ENCODE measurements around the gene PCDHA1.
"Not testable (repeated sequence)": the region's sequence is repeated elsewhere in the genome, so short reads cannot be mapped to it uniquely, and the experiment has no call there.

The PCDHA1 gene

GRCh38 chr5:140833993-140834392, 48.1 kb downstream of the PCDHA1 start, which contains the start of gene PCDHA7:
PCDHA7 (plus strand) TSS chr5:140834269; CDS start chr5:140834384, 115 bp downstream.
- no peak within 1 kb of the TSS for H3K4me3 ChIP-seq (ENCODE audit: low read depth, low read length)
- no peak for DNase-seq (ENCODE audit: low read depth)
- no peak for TF ChIP-seq CTCF (conservative IDR thresholded peaks at IDR 0.05; ENCODE audit: low read depth, low read length)

DNA sequence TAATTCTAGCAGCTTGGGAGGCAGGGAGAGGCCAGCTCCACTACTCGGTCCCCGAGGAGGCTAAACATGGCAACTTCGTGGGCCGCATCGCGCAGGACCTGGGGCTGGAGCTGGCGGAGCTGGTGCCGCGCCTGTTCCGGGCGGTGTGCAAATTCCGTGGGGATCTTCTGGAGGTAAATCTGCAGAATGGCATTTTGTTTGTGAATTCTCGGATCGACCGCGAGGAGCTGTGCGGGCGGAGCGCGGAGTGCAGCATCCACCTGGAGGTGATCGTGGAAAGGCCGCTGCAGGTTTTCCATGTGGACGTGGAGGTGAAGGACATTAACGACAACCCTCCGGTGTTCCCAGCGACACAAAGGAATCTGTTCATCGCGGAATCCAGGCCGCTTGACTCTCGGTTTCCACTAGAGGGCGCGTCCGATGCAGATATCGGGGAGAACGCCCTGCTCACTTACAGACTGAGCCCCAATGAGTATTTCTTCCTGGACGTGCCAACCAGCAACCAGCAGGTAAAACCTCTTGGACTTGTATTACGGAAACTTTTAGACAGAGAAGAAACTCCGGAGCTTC, 48.6 kb downstream of the PCDHA1 start:
- not testable (repeated sequence) for H3K4me3 ChIP-seq (ENCODE audit: low read depth, low read length); DNase-seq (ENCODE audit: low read depth)

- no peak for DNase-seq (ENCODE audit: low read depth)
- no peak for TF ChIP-seq CTCF (conservative IDR thresholded peaks at IDR 0.05; ENCODE audit: low read depth, low read length)
Observed at GRCh38 chr5:140835622-140836510, 49.9 kb downstream of the PCDHA1 start.

GRCh38 chr5:140840978-140841962, 55.3 kb downstream of the PCDHA1 start, which contains the start of gene PCDHA8:
PCDHA8 (plus strand) TSS chr5:140841187; CDS start chr5:140841322, 135 bp downstream.
- no peak for TF ChIP-seq CTCF (conservative IDR thresholded peaks at IDR 0.05; ENCODE audit: low read depth, low read length)
- H3K4me3 ChIP-seq (ENCODE audit: low read depth, low read length), result no peak within 1 kb of the TSS
- DNase-seq (ENCODE audit: low read depth), result no peak

More at GRCh38 chr5:140835622-140836510, 49.9 kb downstream of the PCDHA1 start:
- no peak overlapping the region for H3K4me3 ChIP-seq (ENCODE audit: low read depth, low read length)

GRCh38 chr5:140842798-140843733, 57.1 kb downstream of the PCDHA1 start:
- DNase-seq (ENCODE audit: low read depth), result no peak
- no peak for TF ChIP-seq CTCF (conservative IDR thresholded peaks at IDR 0.05; ENCODE audit: low read depth, low read length)
- no peak overlapping the region for H3K4me3 ChIP-seq (ENCODE audit: low read depth, low read length)

- not testable (repeated sequence) for H3K4me3 ChIP-seq (ENCODE audit: low read depth, low read length); DNase-seq (ENCODE audit: low read depth)
Observed at GRCh38 chr5:140848139-140849102, 62.5 kb downstream of the PCDHA1 start, which contains the start of gene PCDHA9. PCDHA9 (plus strand) TSS chr5:140848382; CDS start chr5:140848496, 114 bp downstream.

DNA sequence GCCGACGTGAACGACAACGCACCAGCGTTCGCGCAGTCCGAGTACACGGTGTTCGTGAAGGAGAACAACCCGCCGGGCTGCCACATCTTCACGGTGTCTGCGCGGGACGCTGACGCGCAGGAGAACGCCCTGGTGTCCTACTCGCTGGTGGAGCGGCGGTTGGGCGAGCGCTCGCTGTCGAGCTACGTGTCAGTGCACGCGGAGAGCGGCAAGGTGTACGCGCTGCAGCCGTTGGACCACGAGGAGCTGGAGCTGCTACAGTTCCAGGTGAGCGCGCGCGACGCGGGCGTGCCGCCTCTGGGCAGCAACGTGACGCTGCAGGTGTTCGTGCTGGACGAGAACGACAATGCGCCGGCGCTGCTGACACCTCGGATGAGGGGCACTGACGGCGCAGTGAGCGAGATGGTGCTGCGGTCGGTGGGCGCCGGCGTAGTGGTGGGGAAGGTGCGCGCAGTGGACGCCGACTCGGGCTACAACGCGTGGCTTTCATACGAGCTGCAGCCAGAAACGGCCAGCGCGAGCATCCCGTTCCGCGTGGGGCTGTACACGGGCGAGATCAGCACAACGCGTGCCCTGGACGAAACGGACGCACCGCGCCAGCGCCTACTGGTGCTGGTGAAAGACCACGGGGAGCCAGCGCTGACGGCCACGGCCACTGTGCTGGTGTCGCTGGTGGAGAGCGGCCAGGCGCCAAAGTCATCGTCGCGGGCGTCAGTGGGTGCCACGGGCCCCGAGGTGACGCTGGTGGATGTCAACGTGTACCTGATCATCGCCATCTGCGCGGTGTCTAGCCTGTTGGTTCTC, 64.1 kb downstream of the PCDHA1 start:
- DNase-seq (ENCODE audit: low read depth); H3K4me3 ChIP-seq (ENCODE audit: low read depth, low read length): not testable (repeated sequence)

All from choroid plexus epithelial cell (primary cell).